H9 (cell line): Measurements from ENCODE around the gene CDH18. TPM values are rescaled to one million over a fixed set of nuclear protein-coding genes. Genes with fewer than 3 reads are reported as not detected.

Experiments
- DNase-seq: peaks from one replicate; pipeline ENCODE4 v3.0.0-alpha.2; 2017
- H2AFZ ChIP-seq: one replicate; pipeline ENCODE4 v1.6.1; 2013; ENCODE audit warnings: mild to moderate bottlenecking, low read length, control low read depth, moderate library complexity
- H2AK5ac ChIP-seq: 2 replicates; pipeline ENCODE4 v1.6.1; 2013; ENCODE audit warnings: low read length, control low read depth, mixed read lengths; ENCODE audit not compliant: insufficient read length
- H2BK120ac ChIP-seq: one replicate; pipeline ENCODE4 v1.6.1; 2013; ENCODE audit warnings: low read depth, mild to moderate bottlenecking, low read length, control low read depth, inconsistent platforms; ENCODE audit not compliant: poor library complexity, severe bottlenecking
- H2BK12ac ChIP-seq: 2 replicates; pipeline ENCODE4 v1.6.1; 2013; ENCODE audit warnings: low read length, control low read depth, mixed read lengths, low read depth; ENCODE audit not compliant: insufficient read length
- H2BK15ac ChIP-seq: 2 replicates; pipeline ENCODE4 v1.6.1; 2013; ENCODE audit warnings: low read depth, low read length, control low read depth
- H2BK20ac ChIP-seq: one replicate; pipeline ENCODE4 v1.6.1; 2013; ENCODE audit warnings: low read depth, mild to moderate bottlenecking, low read length, control low read depth, inconsistent platforms; ENCODE audit not compliant: poor library complexity, severe bottlenecking
- H2BK5ac ChIP-seq: 2 replicates; pipeline ENCODE4 v1.6.1; 2013; ENCODE audit warnings: low read length, control low read depth, mixed read lengths; ENCODE audit not compliant: insufficient read length
- H3K14ac ChIP-seq: 2 replicates; pipeline ENCODE4 v1.6.1; 2013; ENCODE audit warnings: low read length, control low read depth; ENCODE audit not compliant: insufficient read depth
- H3K18ac ChIP-seq: 2 replicates; pipeline ENCODE4 v1.6.1; 2013; ENCODE audit warnings: low read depth, mild to moderate bottlenecking, mixed read lengths, low read length, control low read depth; ENCODE audit not compliant: insufficient read length
- H3K23ac ChIP-seq: 2 replicates; pipeline ENCODE4 v1.6.1; 2013; ENCODE audit warnings: low read length, control low read depth, mixed read lengths, low read depth; ENCODE audit not compliant: insufficient read length
- H3K23me2 ChIP-seq: 2 replicates; pipeline ENCODE4 v1.6.1; 2013; ENCODE audit warnings: low read depth, mild to moderate bottlenecking, mixed read lengths, low read length, control low read depth; ENCODE audit not compliant: insufficient read length, poor library complexity, severe bottlenecking
- H3K27ac ChIP-seq: 2 replicates; pipeline ENCODE4 v1.5.1; 2013; ENCODE audit warnings: low read length, control low read depth, mixed read lengths, low read depth; ENCODE audit not compliant: insufficient read length
- H3K27me3 ChIP-seq: 2 replicates; pipeline ENCODE4 v1.6.1; 2013; ENCODE audit warnings: low read length, control low read depth, inconsistent platforms; ENCODE audit not compliant: insufficient read depth
- H3K4ac ChIP-seq: 2 replicates; pipeline ENCODE4 v1.6.1; 2013; ENCODE audit warnings: low read depth, mild to moderate bottlenecking, control low read depth, inconsistent platforms, low read length, moderate library complexity
- H3K4me1 ChIP-seq: 2 replicates; pipeline ENCODE4 v1.6.1; 2013; ENCODE audit warnings: low read length, control low read depth, inconsistent platforms; ENCODE audit not compliant: insufficient read depth
- H3K4me2 ChIP-seq: 2 replicates; pipeline ENCODE4 v1.6.1; 2013; ENCODE audit warnings: low read length, control low read depth, mixed read lengths; ENCODE audit not compliant: insufficient read length, insufficient read depth
- H3K56ac ChIP-seq: 2 replicates; pipeline ENCODE4 v1.6.1; 2013; ENCODE audit warnings: low read depth, mild to moderate bottlenecking, mixed read lengths, low read length, control low read depth; ENCODE audit not compliant: insufficient read length
- H3K79me1 ChIP-seq: 2 replicates; pipeline ENCODE4 v1.6.1; 2013; ENCODE audit warnings: low read depth, mild to moderate bottlenecking, moderate library complexity, low read length, control low read depth, inconsistent platforms; ENCODE audit not compliant: insufficient read depth, poor library complexity, severe bottlenecking
- H3K79me2 ChIP-seq: 2 replicates; pipeline ENCODE4 v1.6.1; 2013; ENCODE audit warnings: low read length, control low read depth, inconsistent platforms; ENCODE audit not compliant: insufficient read depth
- H3K9ac ChIP-seq: 2 replicates; pipeline ENCODE4 v1.6.1; 2013; ENCODE audit warnings: low read length, control low read depth, mixed read lengths; ENCODE audit not compliant: insufficient read length; ENCODE audit errors: extremely low read depth
- H3K9me3 ChIP-seq: one replicate; pipeline ENCODE4 v1.6.1; 2013; ENCODE audit warnings: low read depth, low read length, inconsistent platforms; ENCODE audit not compliant: control insufficient read depth
- H3T11ph ChIP-seq: one replicate; pipeline ENCODE4 v1.6.1; 2013; ENCODE audit warnings: mild to moderate bottlenecking, low read length, control low read depth, inconsistent platforms
- H4K20me1 ChIP-seq: one replicate; pipeline ENCODE4 v1.6.1; 2013; ENCODE audit not compliant: control insufficient read depth, insufficient read length, insufficient read depth
- H4K5ac ChIP-seq: 2 replicates; pipeline ENCODE4 v1.6.1; 2013; ENCODE audit warnings: low read depth, mild to moderate bottlenecking, mixed read lengths, low read length, control low read depth; ENCODE audit not compliant: insufficient read length
- H4K8ac ChIP-seq: replicated peaks from 2 replicates; pipeline ENCODE4 v1.6.1; 2013; ENCODE audit warnings: low read length, control low read depth, mixed read lengths, low read depth; ENCODE audit not compliant: insufficient read length
- H4K91ac ChIP-seq: 2 replicates; pipeline ENCODE4 v1.6.1; 2013; ENCODE audit warnings: low read depth, mild to moderate bottlenecking, moderate library complexity, mixed read lengths, low read length, control low read depth; ENCODE audit not compliant: insufficient read length
- H3K27ac Mint-ChIP-seq, 3 experiments: 2 replicates in 2 of 3; 3 replicates in 1 of 3; pipeline ENCODE4 v1.8.0; 2020 to 2021; ENCODE audit warnings: mixed read lengths in 3 of 3, mild to moderate bottlenecking in 1 of 3, moderate library complexity in 1 of 3
- H3K27me3 Mint-ChIP-seq: 2 replicates; pipeline ENCODE4 v1.8.0; 2021; ENCODE audit warnings: low read depth, mild to moderate bottlenecking, moderate library complexity, mixed read lengths
- H3K36me3 Mint-ChIP-seq, 3 experiments: 2 replicates in 2 of 3; 3 replicates in 1 of 3; pipeline ENCODE4 v1.8.0; 2020 to 2021; ENCODE audit warnings: low read depth in 3 of 3, mixed read lengths in 3 of 3; ENCODE audit not compliant: insufficient read depth in 1 of 3
- H3K4me1 Mint-ChIP-seq, 2 experiments: 2 replicates each; pipeline ENCODE4 v1.8.0; 2020; ENCODE audit warnings: mixed read lengths in 2 of 2
- H3K4me3 Mint-ChIP-seq, 2 experiments: 2 replicates in 1 of 2; 3 replicates in 1 of 2; pipeline ENCODE4 v1.8.0; 2020 to 2021; ENCODE audit warnings: mild to moderate bottlenecking in 2 of 2, mixed read lengths in 2 of 2, moderate library complexity in 1 of 2
- H3K9me3 Mint-ChIP-seq, 2 experiments: 2 replicates in 1 of 2; 3 replicates in 1 of 2; pipeline ENCODE4 v1.8.0; 2020; ENCODE audit warnings: mild to moderate bottlenecking in 2 of 2, mixed read lengths in 2 of 2, moderate library complexity in 1 of 2
- CTCF ChIP-seq: fragments of 200-600 bp; sonication (generic); conservative IDR thresholded peaks from 3 replicates; pipeline ENCODE4 v1.8.0; 2021; ENCODE audit warnings: antibody characterized with exemption, mild to moderate bottlenecking
- WGBS: extraction: QIAGEN DNeasy Blood & Tissue Kit; methylation state at CpG from one replicate; pipeline ENCODE4 v1.1.7; 2013; ENCODE audit warnings: missing lambda C conversion rate, low lambda C conversion rate, mixed read lengths; ENCODE audit not compliant: insufficient read length; ENCODE audit errors: extremely low coverage; 5-methylcytosine and 5-hydroxymethylcytosine counted together
- total RNA-seq: library from RNA; stranded (reverse); gene quantifications from 2 replicates; pipeline ENCODE4 v1.2.1, GENCODE V29; 2021

Gene CDH18
- total RNA-seq, 1 experiment from 2014 or later = not detected

- H3K27me3 ChIP-seq = no peaks in the 10 kb centered on the region
- H3K14ac ChIP-seq = no peak overlapping the region
- DNase-seq = no peak
- no peak overlapping the region for H2BK120ac ChIP-seq
- no peak overlapping the region for H3K4me3 Mint-ChIP-seq
- H3K4me1 ChIP-seq = no peaks in the 10 kb centered on the region
- H3K9ac ChIP-seq = no peak overlapping the region
- no peak overlapping the region for H2BK15ac ChIP-seq
- no peak overlapping the region for H3K4ac ChIP-seq
- no peak overlapping the region for H3T11ph ChIP-seq
- H2AFZ ChIP-seq = no peak overlapping the region
- no peak overlapping the region for H2BK20ac ChIP-seq
- no peak overlapping the region for H3K4me2 ChIP-seq
- H2BK5ac ChIP-seq = no peak overlapping the region
- no peak overlapping the region for H3K23ac ChIP-seq
- H3K27me3 Mint-ChIP-seq = no peaks in the 10 kb centered on the region
- H3K23me2 ChIP-seq = no peaks in the 10 kb centered on the region
- H3K56ac ChIP-seq = no peak overlapping the region
- peaks cover 23 to 25% of the 10 kb centered on the region in 2 experiments for H3K9me3 Mint-ChIP-seq
- H2BK12ac ChIP-seq = no peak overlapping the region
- H3K9me3 ChIP-seq = no peaks in the 10 kb centered on the region
- peaks cover 16 to 26% (median 23%) of the 10 kb centered on the region in 3 experiments for H3K36me3 Mint-ChIP-seq
- H3K79me1 ChIP-seq = no peaks in the 10 kb centered on the region
- no peaks in the 10 kb centered on the region for H4K20me1 ChIP-seq
- no peak for TF ChIP-seq CTCF
- no peak overlapping the region for H3K27ac Mint-ChIP-seq
- no peak overlapping the region for H3K18ac ChIP-seq
- H2AK5ac ChIP-seq = no peak overlapping the region
- no peak overlapping the region for H4K8ac ChIP-seq
- no peak overlapping the region for H4K91ac ChIP-seq
- peaks cover 0 to 4% of the 10 kb centered on the region in 2 experiments; a peak in 1 of 4 replicates for H3K4me1 Mint-ChIP-seq
- WGBS = no CpG with 5 or more reads among the region's 1 CpG
- no peaks in the 10 kb centered on the region for H3K79me2 ChIP-seq
- H3K27ac ChIP-seq = no peak overlapping the region
- no peak overlapping the region for H4K5ac ChIP-seq
Observed at GRCh38 chr5:20023686-20024180, 35.7 kb upstream of the CDH18 start.
